GM13976 (cell line): ENCODE data around the gene MACROD1.
A peak's percentile ranks its signal among the peaks of the same experiment; 100 is the strongest.

Experiments
- DNase-seq: peaks from one replicate; pipeline ENCODE4 v3.0.0; 2012; ENCODE audit warnings: low spot score
- CTCF ChIP-seq: IDR thresholded peaks from 2 replicates; pipeline ENCODE4 v1.5.1; 2012; ENCODE audit warnings: borderline replicate concordance, mild to moderate bottlenecking; ENCODE audit not compliant: insufficient read depth; ENCODE audit errors: extremely low read depth, missing control alignments, control extremely low read depth
- in situ Hi-C: fragments of 300-500 bp; cut with MboI; formaldehyde crosslinking; loops from one replicate; pipeline ENCODE4 v1.12.0; 2022; ENCODE audit warnings: low sequenced_read_pairs, mixed read lengths, inconsistent platforms; ENCODE audit not compliant: unreplicated experiment

Gene MACROD1

GRCh38 chr11:64100360-64100759 is 65.6 kb downstream of the MACROD1 start:
- DNase-seq, result peak; percentile 82
- peak; percentile 41 for TF ChIP-seq CTCF
- in situ Hi-C loops, result no loop called here

GRCh38 chr11:64099436-64099835 is 66.5 kb downstream of the MACROD1 start:
- no peak for TF ChIP-seq CTCF
- no peak for DNase-seq
- in situ Hi-C loops, result no loop called here

- DNase-seq, result no peak
- no peak for TF ChIP-seq CTCF
- in situ Hi-C loops, result no loop called here
These were observed 67.5 kb downstream of the MACROD1 start for GRCh38 chr11:64098318-64098831.

- no peak for DNase-seq
- TF ChIP-seq CTCF, result no peak
- in situ Hi-C loops, result no loop called here
These were observed 68.2 kb downstream of the MACROD1 start for GRCh38 chr11:64097468-64098317.

- no peak for TF ChIP-seq CTCF
- in situ Hi-C loops, result no loop called here
- DNase-seq, result no peak
These were observed 69.1 kb downstream of the MACROD1 start for GRCh38 chr11:64096835-64097234.

- DNase-seq, result no peak
- TF ChIP-seq CTCF, result no peak
- in situ Hi-C loops, result no loop called here
These were observed 70.0 kb downstream of the MACROD1 start for GRCh38 chr11:64095949-64096348.
